ENCODE measurements around the gene ARHGAP15.

The ARHGAP15 gene

GRCh38 chr2:143226714-143227541 lies 97.7 kb downstream of the ARHGAP15 start:
- DNase-seq (ENCODE audit: low spot score) = no peak

DNA sequence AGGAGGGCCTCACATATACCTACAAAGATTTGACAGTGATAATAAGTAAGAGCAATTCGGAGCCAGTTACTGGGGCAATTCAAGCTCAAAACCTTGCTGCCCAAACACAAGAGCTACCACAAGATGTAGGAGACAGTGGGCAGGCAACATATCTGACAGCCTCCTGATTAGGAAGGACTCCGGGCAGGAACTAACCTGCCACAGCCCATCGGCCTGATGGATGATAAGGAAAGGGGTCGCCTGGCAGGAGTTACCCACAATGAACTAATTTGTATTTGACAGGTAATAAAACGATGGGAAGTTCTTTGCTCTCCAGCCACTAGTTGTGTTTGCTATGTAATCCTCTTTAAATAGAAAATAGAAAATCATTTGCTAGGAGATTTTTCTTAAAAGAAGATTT lies 100.2 kb downstream of the ARHGAP15 start:
- DNase-seq (ENCODE audit: low spot score) = no peak

- DNase-seq (ENCODE audit: low spot score) = no peak
Observed at GRCh38 chr2:143229952-143230351, 100.7 kb downstream of the ARHGAP15 start.

DNA sequence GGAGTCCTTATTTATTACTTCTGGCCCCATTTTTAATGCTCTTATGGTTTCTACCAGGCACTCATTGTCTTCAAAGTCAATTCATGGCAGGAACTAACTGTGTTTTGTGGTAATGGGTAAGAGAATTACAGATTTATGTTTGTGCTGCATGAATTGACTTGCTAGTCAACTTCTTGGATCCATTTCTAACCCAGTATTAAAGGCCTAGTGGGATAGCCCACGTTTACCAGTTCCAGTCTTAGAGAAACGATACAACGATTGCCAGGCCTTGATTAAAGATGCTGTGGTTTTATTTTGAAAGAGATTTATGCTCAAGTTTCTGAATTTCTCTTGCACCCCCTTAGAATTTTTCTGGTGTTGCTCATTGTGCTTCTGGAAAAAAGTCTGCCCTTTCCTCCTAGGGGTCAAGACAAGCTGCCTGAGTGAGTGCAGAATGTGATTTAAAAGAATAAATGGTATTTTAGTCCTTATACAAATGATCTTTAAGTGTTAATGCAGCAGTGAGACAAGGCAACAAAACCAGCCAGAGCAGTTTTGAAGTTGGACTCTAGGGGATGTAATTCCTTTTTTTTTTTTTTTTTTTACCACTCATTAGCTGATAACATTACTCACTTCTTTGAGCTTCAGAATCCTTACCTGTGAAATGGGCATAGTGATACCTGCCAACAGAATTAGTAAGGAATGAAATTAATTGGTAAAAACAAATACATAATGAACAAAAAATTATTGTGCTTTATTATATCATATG lies 101.5 kb downstream of the ARHGAP15 start:
- DNase-seq (ENCODE audit: low spot score) = no peak

DNA sequence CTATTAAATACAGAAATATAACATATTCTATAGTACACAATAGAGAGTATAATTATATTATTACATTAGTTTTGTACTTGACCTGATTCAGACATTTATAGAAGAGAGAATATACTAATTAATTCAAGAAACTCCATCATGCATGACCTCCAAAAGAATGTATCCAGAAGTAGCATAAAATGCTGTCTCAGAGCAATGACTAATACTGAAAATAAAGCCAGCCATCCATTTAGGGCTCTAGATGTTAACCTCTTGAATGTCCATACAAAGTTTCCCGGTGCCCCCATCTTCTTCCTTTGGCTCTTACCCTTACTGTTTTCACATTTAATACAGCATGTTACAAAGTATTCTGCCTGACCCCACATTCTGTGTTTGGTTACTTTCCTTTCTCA lies 102.0 kb downstream of the ARHGAP15 start:
- DNase-seq (ENCODE audit: low spot score) = no peak

- DNase-seq (ENCODE audit: low spot score) = no peak
Observed at GRCh38 chr2:143237146-143237777, 108.0 kb downstream of the ARHGAP15 start.

DNA sequence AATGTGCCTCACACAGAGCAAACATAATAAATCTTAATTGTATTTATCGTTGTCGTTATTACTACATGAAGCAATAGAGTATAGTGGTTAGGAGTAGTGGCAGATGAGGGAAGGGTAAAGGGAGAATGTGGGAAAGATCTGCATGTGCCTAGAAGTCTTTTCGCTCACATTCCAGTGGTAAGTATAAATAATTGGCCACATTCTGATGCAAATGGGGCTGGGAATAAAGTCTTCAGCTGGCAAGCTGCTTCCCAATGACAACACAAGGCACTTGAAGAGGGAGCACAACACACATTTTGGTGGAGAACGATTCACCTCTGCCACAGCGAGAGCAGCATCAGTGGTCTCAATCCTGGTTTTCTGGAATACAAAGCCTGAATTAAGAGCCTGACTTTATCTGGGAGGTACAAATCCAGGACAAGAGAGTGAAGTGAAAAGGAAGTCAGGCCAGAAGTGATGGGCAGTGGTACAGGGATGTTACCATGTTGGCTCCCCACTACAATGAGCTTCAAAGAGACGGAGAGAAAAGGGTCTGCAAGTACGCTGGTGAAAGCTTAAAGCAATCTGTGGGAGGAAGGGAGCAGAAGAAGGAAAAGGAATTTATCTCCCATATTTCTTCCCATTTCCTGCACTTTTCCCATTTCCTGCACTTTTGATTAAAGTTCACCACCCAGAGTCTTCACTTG lies 112.3 kb downstream of the ARHGAP15 start:
- DNase-seq (ENCODE audit: low spot score) = no peak

- DNase-seq (ENCODE audit: low spot score) = no peak
Observed at GRCh38 chr2:143246246-143246645, 117.0 kb downstream of the ARHGAP15 start.

DNA sequence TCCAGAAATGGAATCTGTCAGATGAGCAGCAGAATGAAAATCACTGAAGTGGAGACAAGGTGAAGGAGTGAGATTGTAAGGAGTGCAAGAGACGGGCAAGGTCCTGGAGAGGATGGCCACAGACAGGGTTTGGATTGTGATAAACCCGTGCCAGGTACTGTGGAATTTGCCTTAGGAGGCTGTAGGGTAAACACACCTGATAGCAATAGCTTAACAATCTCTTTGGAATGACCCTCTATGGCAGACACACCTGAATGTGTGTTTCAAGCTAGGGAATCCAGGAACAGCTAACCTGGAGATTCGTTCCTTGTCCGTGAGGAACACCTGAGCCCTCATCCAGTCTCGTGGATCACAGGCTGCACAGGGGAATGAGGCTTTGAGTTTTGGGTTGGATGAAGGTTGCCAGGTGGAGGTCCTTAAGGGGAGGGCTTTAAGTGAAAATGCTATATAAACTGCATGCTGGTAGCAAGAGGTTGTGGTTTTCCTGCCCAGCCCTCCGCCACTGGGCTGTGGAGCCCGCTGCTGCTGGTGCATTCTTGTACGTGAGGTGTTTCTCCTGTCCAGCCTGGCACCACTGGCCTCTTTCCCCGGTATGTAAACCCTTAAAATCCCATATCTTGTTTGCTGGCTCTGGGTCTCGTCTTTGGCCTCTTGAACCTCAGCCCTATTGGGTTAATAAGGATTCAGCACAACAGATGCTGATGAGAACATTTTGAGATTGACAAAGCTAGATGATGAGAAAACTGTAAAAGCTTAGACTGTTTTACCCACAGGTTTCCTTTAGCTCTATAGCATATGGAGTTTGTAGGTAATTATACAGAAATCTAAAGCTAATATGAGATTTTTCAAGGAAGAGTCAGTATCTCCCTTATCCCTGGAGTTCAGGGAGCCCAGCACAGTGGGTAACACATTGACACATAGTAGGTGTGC lies 117.9 kb downstream of the ARHGAP15 start:
- DNase-seq (ENCODE audit: low spot score) = no peak

GRCh38 chr2:143248631-143249030 lies 119.4 kb downstream of the ARHGAP15 start:
- DNase-seq (ENCODE audit: low spot score) = no peak

GRCh38 chr2:143251681-143252080 lies 122.5 kb downstream of the ARHGAP15 start:
- no peak for DNase-seq (ENCODE audit: low spot score)

GRCh38 chr2:143252138-143252907 lies 123.1 kb downstream of the ARHGAP15 start:
- no peak for DNase-seq (ENCODE audit: low spot score)

GRCh38 chr2:143254110-143254509 lies 124.9 kb downstream of the ARHGAP15 start:
- no peak for DNase-seq (ENCODE audit: low spot score)

- no peak for DNase-seq (ENCODE audit: low spot score)
Observed at GRCh38 chr2:143255086-143255485, 125.9 kb downstream of the ARHGAP15 start.

DNA sequence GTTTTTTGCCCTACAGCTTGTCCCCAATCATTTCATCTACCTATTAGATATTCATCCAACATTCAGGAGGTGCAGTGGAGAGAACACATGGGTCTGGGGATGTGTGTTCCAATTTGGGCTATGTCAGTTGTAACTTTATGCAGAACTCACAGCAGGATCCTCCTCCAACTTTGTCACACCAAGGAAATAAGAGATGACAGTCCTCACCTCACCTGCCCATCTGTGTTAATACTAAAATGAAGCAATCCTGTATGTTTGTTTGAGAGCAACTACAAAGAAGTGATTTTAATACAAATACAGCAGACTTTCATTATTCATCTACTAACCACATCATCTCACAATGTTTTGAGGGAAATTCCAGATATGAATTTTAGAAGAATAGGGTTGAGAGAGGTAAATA lies 126.7 kb downstream of the ARHGAP15 start:
- DNase-seq (ENCODE audit: low spot score) = no peak

DNA sequence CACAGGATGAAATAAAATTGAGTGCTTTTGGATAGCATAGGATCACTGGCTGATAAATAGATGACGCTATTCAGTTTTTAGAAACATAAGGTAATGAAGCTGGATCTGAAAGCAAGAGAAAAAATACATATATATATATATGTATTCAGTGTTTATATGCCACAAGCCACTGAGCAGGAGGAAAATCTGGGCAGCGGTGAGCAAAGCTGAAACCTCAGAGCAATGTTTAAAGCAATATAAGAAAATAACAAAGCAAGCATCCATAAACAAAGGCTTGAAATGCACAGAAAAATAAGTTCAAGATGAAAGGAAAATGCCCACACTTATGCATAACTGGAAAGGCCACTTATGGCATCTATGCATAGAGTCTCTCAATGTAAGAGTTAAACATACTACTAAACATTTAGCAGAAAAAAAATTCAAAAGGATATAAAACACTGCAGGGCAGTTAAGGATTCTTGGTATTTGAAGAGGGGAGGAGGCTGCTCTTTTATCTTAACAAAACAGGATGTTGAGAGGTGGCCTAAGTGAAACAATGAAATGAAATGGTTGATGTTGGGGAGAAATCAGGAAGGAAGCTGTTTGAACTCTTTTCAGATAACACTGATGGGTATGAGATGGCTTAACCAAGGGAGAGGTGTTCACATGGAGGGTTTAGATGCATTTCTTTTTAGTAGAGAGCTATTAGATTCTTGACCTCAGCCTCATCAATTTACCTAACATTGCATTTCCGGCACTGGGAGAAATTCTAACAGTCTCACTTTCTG lies 129.1 kb downstream of the ARHGAP15 start:
- no peak for DNase-seq (ENCODE audit: low spot score)

GRCh38 chr2:143259368-143259958 lies 130.2 kb downstream of the ARHGAP15 start:
- peak; percentile 75 for DNase-seq (ENCODE audit: low spot score)

- DNase-seq (ENCODE audit: low spot score) = no peak
Observed at GRCh38 chr2:143261986-143262385, 132.8 kb downstream of the ARHGAP15 start.

GRCh38 chr2:143262389-143262788 lies 133.2 kb downstream of the ARHGAP15 start:
- DNase-seq (ENCODE audit: low spot score) = no peak
